ENCODE results near the gene COTL1.

Gene COTL1

GRCh38 chr16:84606081-84606875, 11.6 kb downstream of the COTL1 start:
- H3K27ac ChIP-seq: no peak overlapping the region
- H3K36me3 ChIP-seq (ENCODE audit: insufficient read depth): no peaks in the 10 kb centered on the region
- peaks cover 39% of the 10 kb centered on the region for H3K27me3 ChIP-seq (ENCODE audit: insufficient read depth, low read depth)
- H3K79me2 ChIP-seq (ENCODE audit: insufficient read depth, low read depth): no peaks in the 10 kb centered on the region
- H3K4me1 ChIP-seq (ENCODE audit: low read depth, poor library complexity, severe bottlenecking): no peaks in the 10 kb centered on the region
- H2AFZ ChIP-seq (ENCODE audit: low read depth): no peak overlapping the region
- H4K20me1 ChIP-seq (ENCODE audit: insufficient read depth): no peaks in the 10 kb centered on the region
- TF ChIP-seq, protein P1, sequence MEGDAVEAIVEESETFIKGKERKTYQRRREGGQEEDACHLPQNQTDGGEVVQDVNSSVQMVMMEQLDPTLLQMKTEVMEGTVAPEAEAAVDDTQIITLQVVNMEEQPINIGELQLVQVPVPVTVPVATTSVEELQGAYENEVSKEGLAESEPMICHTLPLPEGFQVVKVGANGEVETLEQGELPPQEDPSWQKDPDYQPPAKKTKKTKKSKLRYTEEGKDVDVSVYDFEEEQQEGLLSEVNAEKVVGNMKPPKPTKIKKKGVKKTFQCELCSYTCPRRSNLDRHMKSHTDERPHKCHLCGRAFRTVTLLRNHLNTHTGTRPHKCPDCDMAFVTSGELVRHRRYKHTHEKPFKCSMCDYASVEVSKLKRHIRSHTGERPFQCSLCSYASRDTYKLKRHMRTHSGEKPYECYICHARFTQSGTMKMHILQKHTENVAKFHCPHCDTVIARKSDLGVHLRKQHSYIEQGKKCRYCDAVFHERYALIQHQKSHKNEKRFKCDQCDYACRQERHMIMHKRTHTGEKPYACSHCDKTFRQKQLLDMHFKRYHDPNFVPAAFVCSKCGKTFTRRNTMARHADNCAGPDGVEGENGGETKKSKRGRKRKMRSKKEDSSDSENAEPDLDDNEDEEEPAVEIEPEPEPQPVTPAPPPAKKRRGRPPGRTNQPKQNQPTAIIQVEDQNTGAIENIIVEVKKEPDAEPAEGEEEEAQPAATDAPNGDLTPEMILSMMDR (conservative IDR thresholded peaks at IDR 0.05; ENCODE audit: low read depth, low read length): no peak
- no peak overlapping the region for H3K9ac ChIP-seq
- H3K4me3 ChIP-seq (IDR thresholded peaks at IDR 0.05; ENCODE audit: insufficient read depth, low read depth, low read length): no peak overlapping the region
- H3K4me2 ChIP-seq: no peak overlapping the region

DNA sequence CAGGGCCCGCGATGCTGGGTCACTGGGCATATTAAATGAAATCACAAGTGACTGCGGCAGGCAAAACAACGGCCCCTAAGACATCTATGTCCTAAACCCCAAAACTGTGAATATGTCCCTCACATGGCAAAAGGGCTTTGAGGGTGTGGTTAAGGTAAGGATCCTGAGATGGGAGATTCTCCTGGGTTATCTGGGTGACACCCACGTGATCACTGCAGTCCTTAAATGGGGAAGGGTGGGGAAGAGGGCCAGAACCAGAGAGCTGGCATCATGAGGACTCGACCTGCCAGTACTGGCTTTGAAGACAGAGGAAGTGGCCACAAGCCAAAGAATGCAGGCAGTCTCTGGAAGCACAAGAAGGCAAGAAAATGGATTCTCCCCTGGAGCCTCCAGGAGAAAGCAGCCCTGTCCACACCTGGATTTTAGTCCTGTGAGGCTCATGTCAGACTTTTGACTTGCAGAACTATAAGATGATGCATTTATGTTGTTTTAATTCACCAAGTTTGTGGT, 12.5 kb downstream of the COTL1 start:
- Histone ChIP-seq H3K9ac (no peak overlapping the region), H3K4me1 (ENCODE audit: low read depth, poor library complexity, severe bottlenecking) (no peaks in the 10 kb centered on the region), H3K27ac (no peak overlapping the region), H3K79me2 (ENCODE audit: insufficient read depth, low read depth) (no peaks in the 10 kb centered on the region), H3K36me3 (ENCODE audit: insufficient read depth) (no peaks in the 10 kb centered on the region), H3K4me2 (no peak overlapping the region), H4K20me1 (ENCODE audit: insufficient read depth) (no peaks in the 10 kb centered on the region), H2AFZ (ENCODE audit: low read depth) (no peak overlapping the region), H3K27me3 (ENCODE audit: insufficient read depth, low read depth) (peaks cover 45% of the 10 kb centered on the region), H3K4me3 (IDR thresholded peaks at IDR 0.05; ENCODE audit: insufficient read depth, low read depth, low read length) (no peak overlapping the region)
- TF ChIP-seq, protein P1 (conservative IDR thresholded peaks at IDR 0.05; ENCODE audit: low read depth, low read length): no peak

GRCh38 chr16:84604477-84605013, 13.3 kb downstream of the COTL1 start:
- TF ChIP-seq, protein P1 (conservative IDR thresholded peaks at IDR 0.05; ENCODE audit: low read depth, low read length): no peak
- H4K20me1 ChIP-seq (ENCODE audit: insufficient read depth): no peaks in the 10 kb centered on the region
- no peak overlapping the region for H3K4me3 ChIP-seq (IDR thresholded peaks at IDR 0.05; ENCODE audit: insufficient read depth, low read depth, low read length)
- H3K36me3 ChIP-seq (ENCODE audit: insufficient read depth): no peaks in the 10 kb centered on the region
- H3K27ac ChIP-seq: no peak overlapping the region
- peaks cover 46% of the 10 kb centered on the region for H3K27me3 ChIP-seq (ENCODE audit: insufficient read depth, low read depth)
- H3K4me1 ChIP-seq (ENCODE audit: low read depth, poor library complexity, severe bottlenecking): no peaks in the 10 kb centered on the region
- H3K9ac ChIP-seq: no peak overlapping the region
- no peaks in the 10 kb centered on the region for H3K79me2 ChIP-seq (ENCODE audit: insufficient read depth, low read depth)
- H3K4me2 ChIP-seq: no peak overlapping the region
- no peak overlapping the region for H2AFZ ChIP-seq (ENCODE audit: low read depth)

GRCh38 chr16:84603940-84604339, 13.9 kb downstream of the COTL1 start:
- H3K4me2 ChIP-seq: no peak overlapping the region
- H3K4me1 ChIP-seq (ENCODE audit: low read depth, poor library complexity, severe bottlenecking): no peaks in the 10 kb centered on the region
- TF ChIP-seq, protein P1 (conservative IDR thresholded peaks at IDR 0.05; ENCODE audit: low read depth, low read length): no peak

More at GRCh38 chr16:84603940-84604339, 13.9 kb downstream of the COTL1 start:
- Histone ChIP-seq H3K36me3 (ENCODE audit: insufficient read depth) (no peaks in the 10 kb centered on the region), H2AFZ (ENCODE audit: low read depth) (no peak overlapping the region), H3K4me3 (IDR thresholded peaks at IDR 0.05; ENCODE audit: insufficient read depth, low read depth, low read length) (no peak overlapping the region), H3K27ac (no peak overlapping the region), H4K20me1 (ENCODE audit: insufficient read depth) (no peaks in the 10 kb centered on the region), H3K9ac (no peak overlapping the region), H3K27me3 (ENCODE audit: insufficient read depth, low read depth) (peaks cover 50% of the 10 kb centered on the region), H3K79me2 (ENCODE audit: insufficient read depth, low read depth) (no peaks in the 10 kb centered on the region)
